ENCODE results near the gene SLC43A2.

Gene SLC43A2

GRCh38 chr17:1560858-1561355 lies 67.7 kb downstream of the SLC43A2 start:
- no peak for DNase-seq

- DNase-seq: no peak
These were observed 68.4 kb downstream of the SLC43A2 start for GRCh38 chr17:1560101-1560857.

- no peak for DNase-seq
These were observed 69.3 kb downstream of the SLC43A2 start for GRCh38 chr17:1559047-1560043.

- DNase-seq: no peak
These were observed 70.2 kb downstream of the SLC43A2 start for GRCh38 chr17:1558401-1558800.

GRCh38 chr17:1557355-1558095 lies 71.1 kb downstream of the SLC43A2 start:
- no peak for DNase-seq

- DNase-seq: no peak
These were observed 72.8 kb downstream of the SLC43A2 start for GRCh38 chr17:1555651-1556471.

GRCh38 chr17:1554751-1555540 lies 73.7 kb downstream of the SLC43A2 start:
- no peak for DNase-seq

DNA sequence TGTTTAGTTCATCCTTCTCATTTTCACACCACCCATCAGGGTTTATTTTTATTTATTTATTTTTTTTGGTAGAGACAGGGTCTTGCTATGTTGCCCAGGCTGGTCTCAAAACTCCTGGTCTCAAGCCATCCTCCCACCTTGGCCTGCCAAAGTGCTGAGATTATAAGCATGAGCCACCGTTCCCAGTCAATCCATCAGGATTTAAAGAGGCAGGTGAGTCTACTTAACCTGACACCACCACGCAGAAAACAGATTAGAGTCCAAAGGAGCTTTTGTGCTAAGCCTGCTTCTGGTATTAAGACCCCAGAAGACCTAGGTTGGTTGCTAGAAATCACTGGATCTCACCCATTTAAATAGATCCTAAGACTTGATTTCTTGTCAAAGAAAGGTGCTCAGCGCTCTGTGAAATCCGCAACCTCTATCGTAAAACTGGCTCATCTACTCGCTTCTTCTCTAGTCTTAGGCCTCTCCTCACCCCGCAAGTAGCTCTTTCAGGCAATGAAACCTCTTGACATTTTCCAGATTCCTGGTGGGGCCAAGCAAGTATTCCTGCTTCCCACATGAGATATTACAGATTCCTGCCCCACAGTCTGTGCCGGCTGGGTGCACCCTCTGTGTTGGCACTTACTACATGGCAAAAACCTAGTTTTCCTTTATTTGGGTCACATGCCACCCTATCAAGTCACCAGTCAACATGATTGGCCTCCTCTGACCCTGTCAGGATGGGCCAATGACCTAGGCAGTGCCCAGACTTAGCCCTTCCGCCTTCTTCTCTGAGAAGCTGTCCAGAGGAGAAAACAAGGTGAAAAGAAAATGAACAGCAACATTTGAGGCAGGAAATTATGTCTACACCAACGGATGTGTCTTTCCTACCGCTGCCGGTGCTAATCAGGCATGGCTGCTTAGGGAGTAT lies 75.0 kb downstream of the SLC43A2 start:
- DNase-seq: no peak

DNA sequence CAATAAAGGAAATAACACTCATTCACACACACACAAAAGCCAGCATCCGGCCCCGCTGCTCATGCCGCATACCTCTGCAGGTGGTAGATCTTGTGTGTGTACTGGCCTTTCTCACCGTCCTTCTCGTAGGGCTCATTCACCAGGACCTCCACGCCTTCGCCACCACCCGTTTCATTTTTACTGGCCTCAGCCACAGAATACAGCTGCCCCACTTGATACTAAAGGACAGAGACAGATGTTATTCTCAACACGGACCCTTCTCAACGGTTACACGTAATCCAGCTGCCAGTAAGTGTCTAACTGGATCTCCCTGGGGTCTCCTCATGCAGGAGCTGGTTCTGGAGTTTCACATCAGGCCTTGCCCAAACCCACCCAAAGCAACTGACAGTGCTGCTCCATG lies 75.7 kb downstream of the SLC43A2 start:
- DNase-seq: no peak

GRCh38 chr17:1551741-1552140 lies 76.9 kb downstream of the SLC43A2 start:
- no peak for DNase-seq

GRCh38 chr17:1548032-1548431 lies 80.6 kb downstream of the SLC43A2 start:
- no peak for DNase-seq

GRCh38 chr17:1546292-1546922 lies 82.2 kb downstream of the SLC43A2 start:
- DNase-seq: no peak

GRCh38 chr17:1545618-1546017 lies 83.0 kb downstream of the SLC43A2 start:
- DNase-seq: no peak

- DNase-seq: no peak
These were observed 86.3 kb downstream of the SLC43A2 start for GRCh38 chr17:1542316-1542715.

DNA sequence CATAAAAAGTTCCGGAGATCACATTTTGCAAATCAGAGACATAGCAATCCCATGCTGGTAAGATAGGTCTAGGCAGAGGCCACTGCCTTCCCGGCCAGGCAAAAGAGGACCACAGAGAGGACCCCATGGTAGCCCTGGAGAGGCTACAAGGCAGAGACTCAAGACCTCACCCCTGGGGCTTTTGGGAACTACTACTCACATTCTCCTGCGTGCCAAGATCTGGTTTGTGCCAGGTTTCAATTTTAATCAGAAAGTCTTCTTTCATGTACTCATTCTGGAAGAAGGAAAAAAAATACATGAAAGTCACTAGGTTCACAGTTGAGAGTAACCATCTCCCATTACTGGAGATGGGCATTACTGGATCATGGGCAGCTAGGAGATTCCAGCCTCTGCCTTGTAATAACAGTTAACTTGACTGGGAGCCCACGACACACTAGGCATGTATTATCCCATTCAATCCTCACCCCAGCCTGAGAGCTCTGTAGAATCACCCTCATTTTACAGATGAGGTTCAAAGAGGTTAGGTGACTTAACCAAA lies 87.2 kb downstream of the SLC43A2 start:
- no peak for DNase-seq

DNA sequence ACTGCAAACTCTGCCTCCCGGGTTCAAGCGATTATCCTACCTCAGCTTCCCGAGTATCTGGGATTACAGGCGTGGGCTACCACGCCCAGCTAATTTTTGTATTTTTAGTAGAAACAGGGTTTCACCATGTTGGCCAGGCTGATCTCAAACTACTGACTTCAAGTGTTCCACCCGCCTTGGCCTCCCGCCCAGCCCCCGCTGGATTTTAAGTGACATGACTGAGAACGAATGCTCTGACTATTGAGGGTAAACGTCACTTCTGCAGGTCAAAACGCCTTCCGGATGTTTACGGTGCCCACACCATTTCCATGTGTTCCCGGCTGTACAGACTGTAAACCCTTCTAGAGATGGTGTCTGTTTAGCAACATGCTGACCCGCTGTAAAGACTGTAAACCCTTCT lies 88.8 kb downstream of the SLC43A2 start:
- DNase-seq: no peak

- DNase-seq: no peak
These were observed 92.9 kb downstream of the SLC43A2 start for GRCh38 chr17:1535737-1536136.

DNA sequence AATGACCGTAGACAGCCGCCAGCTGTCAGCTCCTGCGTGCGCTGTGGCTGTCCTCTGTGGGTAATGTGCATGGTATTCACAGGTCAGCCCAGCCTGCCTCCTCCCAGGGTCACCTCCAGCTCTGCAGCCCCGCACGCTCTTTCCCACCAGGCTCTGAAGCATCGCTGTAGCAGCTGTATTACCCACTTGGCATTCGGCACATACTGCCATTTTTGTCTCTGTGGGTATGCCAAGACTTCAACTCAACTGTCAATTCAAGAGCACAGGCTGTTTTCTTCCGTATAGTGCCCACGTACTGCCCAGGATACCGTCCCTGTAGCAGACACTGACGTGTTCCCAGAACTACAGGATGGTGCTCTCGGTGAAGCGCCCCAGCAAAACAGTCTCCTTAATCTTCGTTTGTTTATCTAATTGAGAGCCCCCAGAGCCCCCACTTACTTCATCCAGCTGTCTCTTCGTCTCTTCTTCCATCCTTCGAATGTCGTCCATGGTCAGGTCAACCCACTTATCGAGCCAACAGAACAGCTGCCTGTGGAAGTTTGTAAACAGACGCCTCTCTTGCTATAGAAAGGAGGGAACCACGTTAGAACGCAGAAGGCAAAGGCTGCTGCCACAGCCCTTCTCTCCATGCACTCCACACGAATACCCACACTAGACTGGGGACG lies 94.8 kb downstream of the SLC43A2 start:
- DNase-seq: no peak
